Upper lobe of left lung (tissue), 4 donors: ENCODE results near the gene CCBE1.
A peak's percentile ranks its signal among the peaks of the same experiment; 100 is the strongest.

Experiments used
- CTCF ChIP-seq, 6 experiments: fragments of 450-650 bp in 4 of 6; fragments of 200-600 bp in 2 of 6; sonication (generic) in 2 of 6; IDR thresholded peaks; one replicate each; pipeline ENCODE4 v1.5.1; 2016 to 2019; ENCODE audit warnings: antibody characterized with exemption in 6 of 6
- EP300 ChIP-seq, 4 donors: sonication (generic); formaldehyde crosslinking; IDR thresholded peaks; one replicate each; pipeline ENCODE4 v1.5.1; 2017; ENCODE audit warnings: antibody characterized with exemption in 4 of 4, control low read depth in 2 of 4

- TF ChIP-seq CTCF (IDR thresholded peaks at IDR 0.05) = peak in 4 of 6 experiments; percentile 6 to 56 (median 18)
- TF ChIP-seq EP300 (IDR thresholded peaks at IDR 0.05) = no peak
Measured at GRCh38 chr18:59547581-59548182, 149.5 kb downstream of the CCBE1 start.
